Choroid plexus epithelial cell (primary cell): ENCODE results near the gene GMPPB.

Experiments
- DNase-seq: peaks from one replicate; pipeline ENCODE4 v3.0.0-alpha.2; 2010; ENCODE audit warnings: low read depth
- H3K4me3 ChIP-seq: 2 replicates; pipeline ENCODE4 v1.5.1; 2011; ENCODE audit warnings: low read depth, mild to moderate bottlenecking, control low read depth, low read length, moderate library complexity
- CTCF ChIP-seq: conservative IDR thresholded peaks from 2 replicates; pipeline ENCODE4 v1.5.1; 2011; ENCODE audit warnings: low read depth, mild to moderate bottlenecking, control low read depth, inconsistent platforms, low read length, moderate library complexity

The GMPPB gene

GRCh38 chr3:49729966-49730609, 6.3 kb upstream of the GMPPB start:
- no peak overlapping the region for H3K4me3 ChIP-seq
- DNase-seq, result no peak
- TF ChIP-seq CTCF, result no peak

GRCh38 chr3:49727924-49728361, 4.2 kb upstream of the GMPPB start:
- H3K4me3 ChIP-seq, result no peak overlapping the region
- no peak for DNase-seq
- no peak for TF ChIP-seq CTCF

GRCh38 chr3:49727154-49727923, 3.6 kb upstream of the GMPPB start:
- no peak overlapping the region for H3K4me3 ChIP-seq

GRCh38 chr3:49725906-49726681, 2.3 kb upstream of the GMPPB start:
- no peak overlapping the region for H3K4me3 ChIP-seq
- DNase-seq, result no peak
- TF ChIP-seq CTCF, result no peak

More at GRCh38 chr3:49727154-49727923, 3.6 kb upstream of the GMPPB start:
- DNase-seq, result no peak
- TF ChIP-seq CTCF, result no peak

DNA sequence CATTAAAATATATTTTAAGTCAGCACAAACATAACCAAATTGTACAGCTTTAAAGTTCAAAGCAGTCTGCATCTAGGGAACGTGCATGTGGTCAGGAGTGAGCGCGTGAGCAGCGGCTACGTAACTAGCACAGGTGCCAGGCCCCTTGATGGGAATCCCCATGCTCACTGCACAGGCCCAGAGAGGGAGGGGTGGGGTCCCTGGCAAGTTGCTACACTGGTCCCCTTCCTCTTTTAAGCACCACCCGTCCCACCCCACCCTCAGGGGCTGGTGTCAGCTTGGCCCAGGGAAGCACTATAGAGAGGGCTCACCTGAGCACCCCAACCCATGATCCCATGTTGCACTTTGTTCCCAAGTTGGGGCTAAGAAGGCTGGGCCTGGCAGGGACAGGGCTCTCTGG, 835 bp upstream of the GMPPB start:
- no peak for TF ChIP-seq CTCF
- no peak for DNase-seq
- H3K4me3 ChIP-seq, result peak overlapping the region; percentile 79

DNA sequence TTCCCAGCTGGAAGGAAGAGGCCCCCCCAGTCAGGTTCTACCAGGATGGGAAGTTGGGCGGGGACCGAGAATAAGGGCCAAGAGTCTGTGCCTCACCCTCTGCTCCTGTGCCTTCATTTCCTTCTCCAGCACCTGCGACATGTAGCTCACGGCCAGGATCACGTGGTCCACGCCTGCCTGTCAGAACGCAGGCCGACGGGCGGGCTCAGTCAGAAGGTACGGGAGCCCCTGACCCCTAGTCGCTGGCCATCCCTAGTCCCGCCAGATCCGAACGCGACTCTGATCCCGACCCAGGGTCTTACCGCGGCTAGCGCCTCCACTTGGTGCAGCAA, 489 bp downstream of the GMPPB start:
- TF ChIP-seq CTCF, result peak; percentile 6
- H3K4me3 ChIP-seq, result peak overlapping the region; percentile 79
- DNase-seq, result peak; percentile 56
